Caco-2 (cell line): ENCODE data around the gene CTNNA2. TPM values are rescaled to one million over a fixed set of nuclear protein-coding genes. Genes with fewer than 3 reads are reported as not detected.

ENCODE experiments used
- BruUV-seq: library from RNA; stranded (reverse); fragments of 400-500 nt; replicated peaks from 2 replicates; lab custom pipeline; 2021; lab: Mats Ljungman, UMichigan
- CTCF ChIA-PET: fragments of 300-600 bp; sonication (Branson Sonifier 250); formaldehyde crosslinking; loops from one replicate; lab custom pipeline; 2022; ENCODE audit warnings: antibody characterized with exemption; lab: Charles Lee
- POLR2A ChIA-PET: fragments of 300-600 bp; sonication (Branson Sonifier 250); formaldehyde crosslinking; loops from one replicate; lab custom pipeline; 2022; ENCODE audit warnings: antibody characterized with exemption; lab: Charles Lee
- DNase-seq, 2 experiments: peaks; one replicate each; pipeline versions ENCODE4 v3.0.0 to v3.0.0-alpha.2; 2020 to 2022
- H3K27me3 ChIP-seq: replicated peaks from 2 replicates; pipeline ENCODE4 v1.6.0; 2011; ENCODE audit warnings: low read length; ENCODE audit not compliant: control insufficient read depth, insufficient read depth
- H3K36me3 ChIP-seq: 2 replicates; pipeline ENCODE4 v1.5.1; 2011; ENCODE audit warnings: low read length; ENCODE audit not compliant: control insufficient read depth, insufficient read depth
- H3K4me1 ChIP-seq: fragments of 250-450 bp; sonication (Bioruptor Pico); 2 replicates; pipeline ENCODE4 v1.5.1; 2020; ENCODE audit warnings: mild to moderate bottlenecking
- H3K4me3 ChIP-seq: 2 replicates; pipeline ENCODE4 v1.5.1; 2011; ENCODE audit warnings: low read depth, mild to moderate bottlenecking, control low read depth, low read length
- H3K9me3 ChIP-seq: fragments of 250-450 bp; sonication (Bioruptor Pico); 2 replicates; pipeline ENCODE4 v1.5.1; 2020; ENCODE audit warnings: mild to moderate bottlenecking, moderate library complexity
- H3K27ac Mint-ChIP-seq: one replicate; pipeline ENCODE4 v1.8.0; 2022; ENCODE audit warnings: mixed read lengths; ENCODE audit not compliant: unreplicated experiment
- H3K27me3 Mint-ChIP-seq: one replicate; pipeline ENCODE4 v1.8.0; 2022; ENCODE audit warnings: mixed read lengths; ENCODE audit not compliant: insufficient read depth, unreplicated experiment
- H3K36me3 Mint-ChIP-seq: one replicate; pipeline ENCODE4 v1.8.0; 2022; ENCODE audit warnings: mild to moderate bottlenecking, mixed read lengths; ENCODE audit not compliant: insufficient read depth, unreplicated experiment
- H3K4me1 Mint-ChIP-seq: one replicate; pipeline ENCODE4 v1.8.0; 2022; ENCODE audit warnings: low read depth, mixed read lengths; ENCODE audit not compliant: unreplicated experiment
- H3K4me3 Mint-ChIP-seq: one replicate; pipeline ENCODE4 v1.8.0; 2022; ENCODE audit warnings: mild to moderate bottlenecking, moderate library complexity, mixed read lengths; ENCODE audit not compliant: unreplicated experiment
- H3K9me3 Mint-ChIP-seq: one replicate; pipeline ENCODE4 v1.8.0; 2022; ENCODE audit warnings: mixed read lengths; ENCODE audit not compliant: unreplicated experiment
- intact Hi-C: fragments of 100-400 bp; cut with micrococcal nuclease; formaldehyde crosslinking; loops from one replicate; pipeline ENCODE4 v1.10.0; 2022; ENCODE audit not compliant: unreplicated experiment
- total RNA-seq: library from RNA; stranded (reverse); gene quantifications from 2 replicates; pipeline ENCODE4 v1.2.3, GENCODE V29; 2022
- TF ChIP-seq, protein P1 (sequence below), 2 experiments: fragments of 200-600 bp in 1 of 2; IDR thresholded peaks; 1 replicate in 1 of 2; 2 replicates in 1 of 2; pipeline versions ENCODE4 v1.5.1 to v1.8.0; 2011 to 2022; ENCODE audit warnings: antibody characterized with exemption in 1 of 2, control low read depth in 1 of 2, inconsistent platforms in 1 of 2, low read depth in 1 of 2, low read length in 1 of 2, mild to moderate bottlenecking in 1 of 2, moderate library complexity in 1 of 2; ENCODE audit not compliant: insufficient read depth in 1 of 2, severe bottlenecking in 1 of 2, unreplicated experiment in 1 of 2

CTNNA2 gene
- total RNA-seq, 1 experiment from 2014 or later, result not detected

DNA sequence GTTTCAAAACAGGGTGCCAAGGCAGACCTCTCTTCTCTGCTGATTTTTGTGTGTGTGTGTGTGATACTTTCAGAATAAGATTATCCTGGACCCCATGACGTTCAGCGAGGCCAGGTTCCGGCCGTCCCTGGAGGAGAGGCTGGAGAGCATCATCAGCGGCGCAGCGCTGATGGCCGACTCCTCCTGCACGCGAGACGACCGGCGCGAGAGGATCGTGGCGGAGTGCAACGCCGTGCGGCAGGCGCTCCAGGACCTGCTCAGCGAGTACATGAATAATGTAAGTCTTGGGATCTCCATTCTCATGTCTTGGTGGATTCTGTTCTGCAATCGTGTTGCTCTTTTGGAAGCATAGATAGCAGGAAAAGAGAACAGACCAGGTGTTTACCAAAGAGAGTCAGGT, 396.7 kb downstream of the CTNNA2 start:
- Histone ChIP-seq H3K36me3 (no peaks in the 10 kb centered on the region), H3K4me1 (no peaks in the 10 kb centered on the region), H3K27me3 (peaks cover 2% of the 10 kb centered on the region; the same call in 1 of the 2 replicates), H3K9me3 (no peaks in the 10 kb centered on the region), H3K4me3 (no peak overlapping the region)
- BruUV-seq, result no TSS peak
- no peak overlapping the region for H3K4me3 Mint-ChIP-seq
- POLR2A ChIA-PET, result no interaction called here
- TF ChIP-seq, protein P1, sequence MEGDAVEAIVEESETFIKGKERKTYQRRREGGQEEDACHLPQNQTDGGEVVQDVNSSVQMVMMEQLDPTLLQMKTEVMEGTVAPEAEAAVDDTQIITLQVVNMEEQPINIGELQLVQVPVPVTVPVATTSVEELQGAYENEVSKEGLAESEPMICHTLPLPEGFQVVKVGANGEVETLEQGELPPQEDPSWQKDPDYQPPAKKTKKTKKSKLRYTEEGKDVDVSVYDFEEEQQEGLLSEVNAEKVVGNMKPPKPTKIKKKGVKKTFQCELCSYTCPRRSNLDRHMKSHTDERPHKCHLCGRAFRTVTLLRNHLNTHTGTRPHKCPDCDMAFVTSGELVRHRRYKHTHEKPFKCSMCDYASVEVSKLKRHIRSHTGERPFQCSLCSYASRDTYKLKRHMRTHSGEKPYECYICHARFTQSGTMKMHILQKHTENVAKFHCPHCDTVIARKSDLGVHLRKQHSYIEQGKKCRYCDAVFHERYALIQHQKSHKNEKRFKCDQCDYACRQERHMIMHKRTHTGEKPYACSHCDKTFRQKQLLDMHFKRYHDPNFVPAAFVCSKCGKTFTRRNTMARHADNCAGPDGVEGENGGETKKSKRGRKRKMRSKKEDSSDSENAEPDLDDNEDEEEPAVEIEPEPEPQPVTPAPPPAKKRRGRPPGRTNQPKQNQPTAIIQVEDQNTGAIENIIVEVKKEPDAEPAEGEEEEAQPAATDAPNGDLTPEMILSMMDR (IDR thresholded peaks at IDR 0.05; ENCODE audit: insufficient read depth in 1 of 2, low read depth in 1 of 2, low read length in 1 of 2, severe bottlenecking in 1 of 2, unreplicated experiment in 1 of 2), result no peak
- H3K9me3 Mint-ChIP-seq, result no peaks in the 10 kb centered on the region
- H3K36me3 Mint-ChIP-seq, result no peaks in the 10 kb centered on the region
- DNase-seq, result no peak
- intact Hi-C loops, result no loop called here
- peaks cover 21% of the 10 kb centered on the region for H3K27me3 Mint-ChIP-seq
- no peaks in the 10 kb centered on the region for H3K4me1 Mint-ChIP-seq
- CTCF ChIA-PET, result no interaction called here
- H3K27ac Mint-ChIP-seq, result no peak overlapping the region

DNA sequence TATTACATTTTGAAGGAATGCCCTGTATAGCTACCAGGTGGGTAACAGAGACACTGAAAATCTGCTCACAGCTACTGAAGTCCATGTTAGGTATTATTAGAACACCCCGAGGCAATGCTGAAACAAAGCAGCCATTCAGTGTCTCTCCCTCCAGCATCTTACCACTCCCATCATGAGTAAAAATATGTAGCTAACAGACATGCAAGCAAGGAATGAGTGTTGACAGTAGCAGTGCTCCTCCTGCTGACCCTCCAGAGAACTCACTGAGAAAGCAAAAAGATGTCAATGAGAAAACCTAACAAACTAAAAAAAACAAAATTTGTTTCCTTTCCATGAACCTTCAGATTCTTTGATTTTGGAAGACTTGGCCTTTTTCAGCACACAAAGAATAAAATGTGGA, 397.8 kb downstream of the CTNNA2 start:
- Mint-ChIP-seq H3K27ac (no peak overlapping the region), H3K9me3 (no peaks in the 10 kb centered on the region), H3K27me3 (peaks cover 13% of the 10 kb centered on the region), H3K4me1 (no peaks in the 10 kb centered on the region), H3K36me3 (no peaks in the 10 kb centered on the region), H3K4me3 (no peak overlapping the region)
- no peaks in the 10 kb centered on the region for H3K36me3 ChIP-seq
- H3K4me3 ChIP-seq, result no peak overlapping the region
- no peaks in the 10 kb centered on the region for H3K9me3 ChIP-seq
- BruUV-seq, result no TSS peak
- TF ChIP-seq, protein P1 (IDR thresholded peaks at IDR 0.05; ENCODE audit: insufficient read depth in 1 of 2, low read depth in 1 of 2, low read length in 1 of 2, severe bottlenecking in 1 of 2, unreplicated experiment in 1 of 2), result no peak
- ChIA-PET POLR2A (no interaction called here), CTCF (no interaction called here)
- H3K4me1 ChIP-seq, result no peaks in the 10 kb centered on the region
- H3K27me3 ChIP-seq, result peaks cover 2% of the 10 kb centered on the region; the same call in 1 of the 2 replicates
- intact Hi-C loops, result no loop called here
- no peak for DNase-seq

DNA sequence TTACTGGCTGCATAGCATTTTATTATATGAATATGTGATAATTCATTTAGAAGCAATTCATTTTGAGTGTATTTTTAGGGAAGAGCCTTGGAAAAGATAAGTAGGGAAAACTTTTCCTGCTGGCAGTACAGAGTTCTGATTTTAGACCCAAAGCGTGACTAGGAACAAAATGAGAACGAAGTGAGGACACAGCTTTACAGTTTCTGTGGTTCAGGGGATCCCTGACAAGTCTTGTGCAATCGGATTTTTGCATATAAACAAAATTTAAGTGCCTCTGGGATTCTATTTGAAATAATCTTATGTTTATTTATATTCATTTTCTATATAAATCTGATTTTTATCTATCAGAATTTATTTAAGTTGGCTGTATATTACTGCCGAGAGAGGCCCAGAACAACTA, 402.6 kb downstream of the CTNNA2 start:
- Mint-ChIP-seq H3K27me3 (peaks cover 12% of the 10 kb centered on the region), H3K9me3 (no peaks in the 10 kb centered on the region), H3K36me3 (no peaks in the 10 kb centered on the region), H3K27ac (no peak overlapping the region), H3K4me3 (no peak overlapping the region), H3K4me1 (no peaks in the 10 kb centered on the region)
- no peak for DNase-seq
- BruUV-seq, result no TSS peak
- Histone ChIP-seq H3K4me3 (no peak overlapping the region), H3K9me3 (no peaks in the 10 kb centered on the region), H3K27me3 (no peaks in the 10 kb centered on the region), H3K4me1 (no peaks in the 10 kb centered on the region), H3K36me3 (no peaks in the 10 kb centered on the region)
- POLR2A ChIA-PET, result no interaction called here
- intact Hi-C loops, result no loop called here
- CTCF ChIA-PET, result no interaction called here
- TF ChIP-seq, protein P1 (IDR thresholded peaks at IDR 0.05; ENCODE audit: insufficient read depth in 1 of 2, low read depth in 1 of 2, low read length in 1 of 2, severe bottlenecking in 1 of 2, unreplicated experiment in 1 of 2), result no peak
